Vagina (tissue), 2 donors: ENCODE data around the gene TNFRSF13B.

Experiments used
- POLR2AphosphoS5 ChIP-seq, 2 donors: sonication (generic); formaldehyde crosslinking; IDR thresholded peaks; one replicate each; pipeline ENCODE4 v1.9.0; 2017; ENCODE audit warnings: antibody characterized with exemption in 2 of 2, mild to moderate bottlenecking in 2 of 2, low read depth in 1 of 2; ENCODE audit not compliant: insufficient read depth in 1 of 2
- TF ChIP-seq, protein P1 (sequence below), 3 experiments: fragments of 450-650 bp in 2 of 3; fragments of 200-600 bp in 1 of 3; sonication (generic) in 1 of 3; IDR thresholded peaks; one replicate each; pipeline ENCODE4 v1.5.1; 2017 to 2019; ENCODE audit warnings: antibody characterized with exemption in 3 of 3, mild to moderate bottlenecking in 2 of 3, moderate library complexity in 2 of 3

DNA sequence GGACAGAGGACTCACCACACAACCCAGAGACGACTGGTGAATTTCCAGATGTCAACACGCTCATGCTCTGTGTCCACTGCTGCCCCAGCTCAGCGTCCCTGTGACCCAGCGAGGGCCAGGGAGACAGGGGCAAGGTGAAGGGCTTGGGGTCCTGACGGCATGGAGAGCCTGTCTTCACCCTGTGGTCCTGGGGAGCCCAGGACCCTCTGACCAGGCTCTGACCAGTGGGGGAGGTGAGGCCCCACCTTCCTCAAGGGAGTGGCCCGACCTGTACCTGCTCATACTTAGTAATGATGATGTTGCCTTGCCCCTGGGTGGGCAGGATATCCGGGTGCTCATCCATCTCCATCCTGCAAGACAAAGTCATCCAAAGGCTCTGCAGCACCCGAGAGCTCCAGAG is 39.8 kb downstream of the TNFRSF13B start:
- TF ChIP-seq, protein P1, sequence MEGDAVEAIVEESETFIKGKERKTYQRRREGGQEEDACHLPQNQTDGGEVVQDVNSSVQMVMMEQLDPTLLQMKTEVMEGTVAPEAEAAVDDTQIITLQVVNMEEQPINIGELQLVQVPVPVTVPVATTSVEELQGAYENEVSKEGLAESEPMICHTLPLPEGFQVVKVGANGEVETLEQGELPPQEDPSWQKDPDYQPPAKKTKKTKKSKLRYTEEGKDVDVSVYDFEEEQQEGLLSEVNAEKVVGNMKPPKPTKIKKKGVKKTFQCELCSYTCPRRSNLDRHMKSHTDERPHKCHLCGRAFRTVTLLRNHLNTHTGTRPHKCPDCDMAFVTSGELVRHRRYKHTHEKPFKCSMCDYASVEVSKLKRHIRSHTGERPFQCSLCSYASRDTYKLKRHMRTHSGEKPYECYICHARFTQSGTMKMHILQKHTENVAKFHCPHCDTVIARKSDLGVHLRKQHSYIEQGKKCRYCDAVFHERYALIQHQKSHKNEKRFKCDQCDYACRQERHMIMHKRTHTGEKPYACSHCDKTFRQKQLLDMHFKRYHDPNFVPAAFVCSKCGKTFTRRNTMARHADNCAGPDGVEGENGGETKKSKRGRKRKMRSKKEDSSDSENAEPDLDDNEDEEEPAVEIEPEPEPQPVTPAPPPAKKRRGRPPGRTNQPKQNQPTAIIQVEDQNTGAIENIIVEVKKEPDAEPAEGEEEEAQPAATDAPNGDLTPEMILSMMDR (IDR thresholded peaks at IDR 0.05), result no peak
- no peak for TF ChIP-seq POLR2AphosphoS5 (IDR thresholded peaks at IDR 0.05; ENCODE audit: insufficient read depth in 1 of 2, low read depth in 1 of 2)
